Measurements from ENCODE around the gene USP51.
"Not testable (repeated sequence)": the region's sequence is repeated elsewhere in the genome, so short reads cannot be mapped to it uniquely, and the experiment has no call there.

DNA sequence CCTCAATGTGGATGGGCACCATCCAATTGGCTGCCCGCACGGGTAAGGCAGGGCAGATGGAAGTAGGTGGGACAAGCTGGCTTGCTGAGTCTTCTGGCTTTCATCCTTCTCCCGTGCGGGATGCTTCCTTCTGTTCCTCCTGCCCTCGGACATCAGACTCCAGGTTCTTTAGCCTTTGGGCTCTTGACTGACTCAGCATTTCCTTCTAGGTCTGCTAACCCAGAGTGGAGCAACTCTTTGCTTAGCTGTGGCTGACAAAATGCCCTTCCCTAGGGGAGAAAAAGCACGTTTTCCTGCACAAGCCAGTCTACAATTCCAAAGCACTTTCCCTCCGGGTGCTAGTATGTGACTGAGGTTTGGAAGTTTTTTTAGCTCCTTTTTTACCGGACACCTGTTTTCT is 9.7 kb downstream of the USP51 start:
- TF ChIP-seq, protein P1, sequence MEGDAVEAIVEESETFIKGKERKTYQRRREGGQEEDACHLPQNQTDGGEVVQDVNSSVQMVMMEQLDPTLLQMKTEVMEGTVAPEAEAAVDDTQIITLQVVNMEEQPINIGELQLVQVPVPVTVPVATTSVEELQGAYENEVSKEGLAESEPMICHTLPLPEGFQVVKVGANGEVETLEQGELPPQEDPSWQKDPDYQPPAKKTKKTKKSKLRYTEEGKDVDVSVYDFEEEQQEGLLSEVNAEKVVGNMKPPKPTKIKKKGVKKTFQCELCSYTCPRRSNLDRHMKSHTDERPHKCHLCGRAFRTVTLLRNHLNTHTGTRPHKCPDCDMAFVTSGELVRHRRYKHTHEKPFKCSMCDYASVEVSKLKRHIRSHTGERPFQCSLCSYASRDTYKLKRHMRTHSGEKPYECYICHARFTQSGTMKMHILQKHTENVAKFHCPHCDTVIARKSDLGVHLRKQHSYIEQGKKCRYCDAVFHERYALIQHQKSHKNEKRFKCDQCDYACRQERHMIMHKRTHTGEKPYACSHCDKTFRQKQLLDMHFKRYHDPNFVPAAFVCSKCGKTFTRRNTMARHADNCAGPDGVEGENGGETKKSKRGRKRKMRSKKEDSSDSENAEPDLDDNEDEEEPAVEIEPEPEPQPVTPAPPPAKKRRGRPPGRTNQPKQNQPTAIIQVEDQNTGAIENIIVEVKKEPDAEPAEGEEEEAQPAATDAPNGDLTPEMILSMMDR (CRISPR knock-in tag; IDR thresholded peaks at IDR 0.05), result not testable (repeated sequence)
- TF ChIP-seq, protein P2, sequence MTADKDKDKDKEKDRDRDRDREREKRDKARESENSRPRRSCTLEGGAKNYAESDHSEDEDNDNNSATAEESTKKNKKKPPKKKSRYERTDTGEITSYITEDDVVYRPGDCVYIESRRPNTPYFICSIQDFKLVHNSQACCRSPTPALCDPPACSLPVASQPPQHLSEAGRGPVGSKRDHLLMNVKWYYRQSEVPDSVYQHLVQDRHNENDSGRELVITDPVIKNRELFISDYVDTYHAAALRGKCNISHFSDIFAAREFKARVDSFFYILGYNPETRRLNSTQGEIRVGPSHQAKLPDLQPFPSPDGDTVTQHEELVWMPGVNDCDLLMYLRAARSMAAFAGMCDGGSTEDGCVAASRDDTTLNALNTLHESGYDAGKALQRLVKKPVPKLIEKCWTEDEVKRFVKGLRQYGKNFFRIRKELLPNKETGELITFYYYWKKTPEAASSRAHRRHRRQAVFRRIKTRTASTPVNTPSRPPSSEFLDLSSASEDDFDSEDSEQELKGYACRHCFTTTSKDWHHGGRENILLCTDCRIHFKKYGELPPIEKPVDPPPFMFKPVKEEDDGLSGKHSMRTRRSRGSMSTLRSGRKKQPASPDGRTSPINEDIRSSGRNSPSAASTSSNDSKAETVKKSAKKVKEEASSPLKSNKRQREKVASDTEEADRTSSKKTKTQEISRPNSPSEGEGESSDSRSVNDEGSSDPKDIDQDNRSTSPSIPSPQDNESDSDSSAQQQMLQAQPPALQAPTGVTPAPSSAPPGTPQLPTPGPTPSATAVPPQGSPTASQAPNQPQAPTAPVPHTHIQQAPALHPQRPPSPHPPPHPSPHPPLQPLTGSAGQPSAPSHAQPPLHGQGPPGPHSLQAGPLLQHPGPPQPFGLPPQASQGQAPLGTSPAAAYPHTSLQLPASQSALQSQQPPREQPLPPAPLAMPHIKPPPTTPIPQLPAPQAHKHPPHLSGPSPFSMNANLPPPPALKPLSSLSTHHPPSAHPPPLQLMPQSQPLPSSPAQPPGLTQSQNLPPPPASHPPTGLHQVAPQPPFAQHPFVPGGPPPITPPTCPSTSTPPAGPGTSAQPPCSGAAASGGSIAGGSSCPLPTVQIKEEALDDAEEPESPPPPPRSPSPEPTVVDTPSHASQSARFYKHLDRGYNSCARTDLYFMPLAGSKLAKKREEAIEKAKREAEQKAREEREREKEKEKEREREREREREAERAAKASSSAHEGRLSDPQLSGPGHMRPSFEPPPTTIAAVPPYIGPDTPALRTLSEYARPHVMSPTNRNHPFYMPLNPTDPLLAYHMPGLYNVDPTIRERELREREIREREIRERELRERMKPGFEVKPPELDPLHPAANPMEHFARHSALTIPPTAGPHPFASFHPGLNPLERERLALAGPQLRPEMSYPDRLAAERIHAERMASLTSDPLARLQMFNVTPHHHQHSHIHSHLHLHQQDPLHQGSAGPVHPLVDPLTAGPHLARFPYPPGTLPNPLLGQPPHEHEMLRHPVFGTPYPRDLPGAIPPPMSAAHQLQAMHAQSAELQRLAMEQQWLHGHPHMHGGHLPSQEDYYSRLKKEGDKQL (CRISPR knock-in tag; IDR thresholded peaks at IDR 0.05; ENCODE audit: low read depth), result not testable (repeated sequence)
- TF ChIP-seq, protein P3, sequence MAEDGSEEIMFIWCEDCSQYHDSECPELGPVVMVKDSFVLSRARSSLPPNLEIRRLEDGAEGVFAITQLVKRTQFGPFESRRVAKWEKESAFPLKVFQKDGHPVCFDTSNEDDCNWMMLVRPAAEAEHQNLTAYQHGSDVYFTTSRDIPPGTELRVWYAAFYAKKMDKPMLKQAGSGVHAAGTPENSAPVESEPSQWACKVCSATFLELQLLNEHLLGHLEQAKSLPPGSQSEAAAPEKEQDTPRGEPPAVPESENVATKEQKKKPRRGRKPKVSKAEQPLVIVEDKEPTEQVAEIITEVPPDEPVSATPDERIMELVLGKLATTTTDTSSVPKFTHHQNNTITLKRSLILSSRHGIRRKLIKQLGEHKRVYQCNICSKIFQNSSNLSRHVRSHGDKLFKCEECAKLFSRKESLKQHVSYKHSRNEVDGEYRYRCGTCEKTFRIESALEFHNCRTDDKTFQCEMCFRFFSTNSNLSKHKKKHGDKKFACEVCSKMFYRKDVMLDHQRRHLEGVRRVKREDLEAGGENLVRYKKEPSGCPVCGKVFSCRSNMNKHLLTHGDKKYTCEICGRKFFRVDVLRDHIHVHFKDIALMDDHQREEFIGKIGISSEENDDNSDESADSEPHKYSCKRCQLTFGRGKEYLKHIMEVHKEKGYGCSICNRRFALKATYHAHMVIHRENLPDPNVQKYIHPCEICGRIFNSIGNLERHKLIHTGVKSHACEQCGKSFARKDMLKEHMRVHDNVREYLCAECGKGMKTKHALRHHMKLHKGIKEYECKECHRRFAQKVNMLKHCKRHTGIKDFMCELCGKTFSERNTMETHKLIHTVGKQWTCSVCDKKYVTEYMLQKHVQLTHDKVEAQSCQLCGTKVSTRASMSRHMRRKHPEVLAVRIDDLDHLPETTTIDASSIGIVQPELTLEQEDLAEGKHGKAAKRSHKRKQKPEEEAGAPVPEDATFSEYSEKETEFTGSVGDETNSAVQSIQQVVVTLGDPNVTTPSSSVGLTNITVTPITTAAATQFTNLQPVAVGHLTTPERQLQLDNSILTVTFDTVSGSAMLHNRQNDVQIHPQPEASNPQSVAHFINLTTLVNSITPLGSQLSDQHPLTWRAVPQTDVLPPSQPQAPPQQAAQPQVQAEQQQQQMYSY (CRISPR knock-in tag; IDR thresholded peaks at IDR 0.05), result not testable (repeated sequence)
- TF ChIP-seq, protein P4, sequence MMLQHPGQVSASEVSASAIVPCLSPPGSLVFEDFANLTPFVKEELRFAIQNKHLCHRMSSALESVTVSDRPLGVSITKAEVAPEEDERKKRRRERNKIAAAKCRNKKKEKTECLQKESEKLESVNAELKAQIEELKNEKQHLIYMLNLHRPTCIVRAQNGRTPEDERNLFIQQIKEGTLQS (CRISPR knock-in tag; IDR thresholded peaks at IDR 0.05), result not testable (repeated sequence)

All from HepG2 (cell line).